Measurements from ENCODE around the gene HSFX2.
"Not testable (repeated sequence)": the region's sequence is repeated elsewhere in the genome, so short reads cannot be mapped to it uniquely, and the experiment has no call there.

HSFX2 gene, protein sequence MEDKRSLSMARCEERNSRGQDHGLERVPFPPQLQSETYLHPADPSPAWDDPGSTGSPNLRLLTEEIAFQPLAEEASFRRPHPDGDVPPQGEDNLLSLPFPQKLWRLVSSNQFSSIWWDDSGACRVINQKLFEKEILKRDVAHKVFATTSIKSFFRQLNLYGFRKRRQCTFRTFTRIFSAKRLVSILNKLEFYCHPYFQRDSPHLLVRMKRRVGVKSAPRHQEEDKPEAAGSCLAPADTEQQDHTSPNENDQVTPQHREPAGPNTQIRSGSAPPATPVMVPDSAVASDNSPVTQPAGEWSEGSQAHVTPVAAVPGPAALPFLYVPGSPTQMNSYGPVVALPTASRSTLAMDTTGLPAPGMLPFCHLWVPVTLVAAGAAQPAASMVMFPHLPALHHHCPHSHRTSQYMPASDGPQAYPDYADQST

DNA sequence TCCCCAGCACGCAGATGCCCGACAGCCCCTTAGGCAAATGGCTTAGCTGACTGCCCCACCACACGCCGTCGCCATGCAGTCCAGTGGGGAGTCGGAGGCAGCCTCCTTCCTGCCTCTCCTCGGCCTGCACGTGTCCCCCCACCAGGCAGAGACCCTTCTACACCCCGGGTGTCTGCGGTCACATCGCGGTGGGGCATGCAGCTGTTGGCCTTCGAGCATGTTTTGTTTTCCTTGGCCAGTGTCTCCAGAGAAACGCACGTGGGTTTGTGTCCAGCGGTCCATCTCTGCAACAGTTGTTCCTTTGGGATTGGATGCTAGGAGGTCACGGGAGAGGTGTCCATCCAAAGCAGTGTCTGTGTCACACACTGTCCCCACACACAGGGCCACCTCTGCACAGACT is at the start of gene HSFX2:
HSFX2 (minus strand) TSS at position 101 of the 400 bp plus-strand sequence. CDS start 614 bp downstream, outside the sequence.
- not testable (repeated sequence) for H4K20me1 ChIP-seq (ENCODE audit: insufficient read depth, low read length); H3K9me3 ChIP-seq (ENCODE audit: insufficient read depth, low read length, severe bottlenecking); DNase-seq; H3K27ac ChIP-seq (ENCODE audit: low read length); H3K4me1 ChIP-seq (ENCODE audit: insufficient read depth, low read length); ATAC-seq (ENCODE audit: insufficient read depth, low read depth); H3K79me2 ChIP-seq (ENCODE audit: insufficient read depth, low read length); H3K9ac ChIP-seq (ENCODE audit: low read depth, low read length); H3K27me3 ChIP-seq (ENCODE audit: insufficient read depth, low read length, poor library complexity); H3K36me3 ChIP-seq (ENCODE audit: insufficient read depth, low read length); H2AFZ ChIP-seq (ENCODE audit: low read depth, low read length); H3K4me3 ChIP-seq (ENCODE audit: low read depth in 1 of 2, low read length in 2 of 2); H3K4me2 ChIP-seq (ENCODE audit: insufficient read depth, low read length)

DNA sequence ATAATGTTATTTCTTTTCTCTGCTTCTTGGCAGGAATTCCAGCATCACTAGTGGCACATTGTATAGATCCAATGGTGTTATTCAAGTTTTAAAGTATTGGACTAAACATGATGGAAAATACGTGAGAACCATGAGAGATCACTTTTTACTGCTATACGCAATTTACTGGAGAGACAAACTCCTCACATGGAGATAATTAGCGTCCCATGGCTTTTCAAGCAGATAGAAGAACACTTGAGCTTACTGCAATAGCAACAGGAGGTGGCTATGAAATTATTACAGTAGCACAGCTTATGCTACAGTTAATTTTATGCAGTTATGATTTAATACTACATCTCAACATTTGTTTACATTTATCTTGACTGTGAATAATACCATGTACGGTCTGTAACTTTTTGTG is 48.4 kb upstream of the HSFX2 start:
- H3K4me1 ChIP-seq (ENCODE audit: insufficient read depth, low read length), result no peaks in the 10 kb centered on the region
- DNase-seq, result no peak
- H3K36me3 ChIP-seq (ENCODE audit: insufficient read depth, low read length), result no peaks in the 10 kb centered on the region
- H3K27ac ChIP-seq (ENCODE audit: low read length), result no peak overlapping the region
- ATAC-seq (ENCODE audit: insufficient read depth, low read depth), result no peak
- no peaks in the 10 kb centered on the region for H3K79me2 ChIP-seq (ENCODE audit: insufficient read depth, low read length)
- no peak overlapping the region for H3K4me2 ChIP-seq (ENCODE audit: insufficient read depth, low read length)
- no peak overlapping the region for H3K9ac ChIP-seq (ENCODE audit: low read depth, low read length)
- TF ChIP-seq, protein P1, sequence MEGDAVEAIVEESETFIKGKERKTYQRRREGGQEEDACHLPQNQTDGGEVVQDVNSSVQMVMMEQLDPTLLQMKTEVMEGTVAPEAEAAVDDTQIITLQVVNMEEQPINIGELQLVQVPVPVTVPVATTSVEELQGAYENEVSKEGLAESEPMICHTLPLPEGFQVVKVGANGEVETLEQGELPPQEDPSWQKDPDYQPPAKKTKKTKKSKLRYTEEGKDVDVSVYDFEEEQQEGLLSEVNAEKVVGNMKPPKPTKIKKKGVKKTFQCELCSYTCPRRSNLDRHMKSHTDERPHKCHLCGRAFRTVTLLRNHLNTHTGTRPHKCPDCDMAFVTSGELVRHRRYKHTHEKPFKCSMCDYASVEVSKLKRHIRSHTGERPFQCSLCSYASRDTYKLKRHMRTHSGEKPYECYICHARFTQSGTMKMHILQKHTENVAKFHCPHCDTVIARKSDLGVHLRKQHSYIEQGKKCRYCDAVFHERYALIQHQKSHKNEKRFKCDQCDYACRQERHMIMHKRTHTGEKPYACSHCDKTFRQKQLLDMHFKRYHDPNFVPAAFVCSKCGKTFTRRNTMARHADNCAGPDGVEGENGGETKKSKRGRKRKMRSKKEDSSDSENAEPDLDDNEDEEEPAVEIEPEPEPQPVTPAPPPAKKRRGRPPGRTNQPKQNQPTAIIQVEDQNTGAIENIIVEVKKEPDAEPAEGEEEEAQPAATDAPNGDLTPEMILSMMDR (IDR thresholded peaks at IDR 0.05; ENCODE audit: borderline replicate concordance, extremely low read depth, low read length, poor library complexity, severe bottlenecking), result no peak
- TF ChIP-seq EZH2 (IDR thresholded peaks at IDR 0.05; ENCODE audit: borderline replicate concordance, low read depth, low read length, severe bottlenecking), result no peak
- H3K4me3 ChIP-seq (ENCODE audit: low read depth in 1 of 2, low read length in 2 of 2), result no peak overlapping the region
- H4K20me1 ChIP-seq (ENCODE audit: insufficient read depth, low read length), result no peaks in the 10 kb centered on the region
- no peaks in the 10 kb centered on the region for H3K9me3 ChIP-seq (ENCODE audit: insufficient read depth, low read length, severe bottlenecking)
- H2AFZ ChIP-seq (ENCODE audit: low read depth, low read length), result no peak overlapping the region
- no peaks in the 10 kb centered on the region for H3K27me3 ChIP-seq (ENCODE audit: insufficient read depth, low read length, poor library complexity)

DNA sequence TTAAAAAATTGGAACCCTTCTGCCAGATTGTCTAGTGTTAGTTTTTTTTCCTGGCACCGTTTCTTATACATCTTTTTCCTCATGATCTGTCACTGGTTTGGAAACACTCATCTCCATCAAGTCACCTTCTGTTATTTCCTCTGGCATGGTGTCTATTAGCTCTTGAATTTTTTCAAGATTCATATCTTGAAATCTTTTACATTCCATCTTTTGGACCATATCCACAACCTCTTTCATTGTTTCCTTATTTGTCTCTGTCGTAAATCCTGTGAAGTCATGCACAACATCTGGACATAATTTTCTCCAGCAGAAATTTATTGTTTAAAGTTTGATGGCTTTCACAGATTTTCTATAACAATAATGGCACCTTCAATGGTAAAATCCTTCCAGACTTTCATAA is 46.7 kb upstream of the HSFX2 start:
- H3K79me2 ChIP-seq (ENCODE audit: insufficient read depth, low read length), result no peaks in the 10 kb centered on the region
- no peaks in the 10 kb centered on the region for H3K36me3 ChIP-seq (ENCODE audit: insufficient read depth, low read length)
- H3K4me3 ChIP-seq (ENCODE audit: low read depth in 1 of 2, low read length in 2 of 2), result no peak overlapping the region
- H3K9ac ChIP-seq (ENCODE audit: low read depth, low read length), result no peak overlapping the region
- H3K4me2 ChIP-seq (ENCODE audit: insufficient read depth, low read length), result no peak overlapping the region
- no peaks in the 10 kb centered on the region for H3K4me1 ChIP-seq (ENCODE audit: insufficient read depth, low read length)
- H4K20me1 ChIP-seq (ENCODE audit: insufficient read depth, low read length), result no peaks in the 10 kb centered on the region
- H3K9me3 ChIP-seq (ENCODE audit: insufficient read depth, low read length, severe bottlenecking), result no peaks in the 10 kb centered on the region
- no peak overlapping the region for H2AFZ ChIP-seq (ENCODE audit: low read depth, low read length)
- no peaks in the 10 kb centered on the region for H3K27me3 ChIP-seq (ENCODE audit: insufficient read depth, low read length, poor library complexity)
- DNase-seq (no peak), ATAC-seq (ENCODE audit: insufficient read depth, low read depth) (no peak)
- H3K27ac ChIP-seq (ENCODE audit: low read length), result no peak overlapping the region
- TF ChIP-seq, protein P1 (IDR thresholded peaks at IDR 0.05; ENCODE audit: borderline replicate concordance, extremely low read depth, low read length, poor library complexity, severe bottlenecking), result no peak

DNA sequence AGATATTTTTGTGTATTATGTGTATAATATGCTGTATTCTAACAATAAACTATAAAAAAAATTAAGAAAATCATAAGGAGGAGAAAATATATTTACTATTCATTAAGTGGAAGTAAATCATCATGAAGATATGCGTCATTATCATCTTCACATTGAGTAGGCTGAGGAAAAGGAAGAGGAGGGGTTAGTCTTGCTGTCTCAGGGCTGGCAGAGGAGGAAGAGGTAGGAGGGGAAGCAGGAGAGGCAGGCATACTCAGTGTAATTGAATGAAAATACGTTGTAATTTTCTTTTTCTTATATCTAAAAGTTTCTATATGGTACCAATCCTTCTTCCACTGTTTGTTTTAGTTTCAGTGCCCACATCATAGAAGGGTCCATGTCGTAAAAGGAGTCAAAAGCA is 46.3 kb upstream of the HSFX2 start:
- Histone ChIP-seq H2AFZ (ENCODE audit: low read depth, low read length) (no peak overlapping the region), H3K9me3 (ENCODE audit: insufficient read depth, low read length, severe bottlenecking) (no peaks in the 10 kb centered on the region), H3K4me2 (ENCODE audit: insufficient read depth, low read length) (no peak overlapping the region), H3K79me2 (ENCODE audit: insufficient read depth, low read length) (no peaks in the 10 kb centered on the region), H3K27ac (ENCODE audit: low read length) (no peak overlapping the region), H3K36me3 (ENCODE audit: insufficient read depth, low read length) (no peaks in the 10 kb centered on the region), H3K9ac (ENCODE audit: low read depth, low read length) (no peak overlapping the region), H4K20me1 (ENCODE audit: insufficient read depth, low read length) (no peaks in the 10 kb centered on the region), H3K4me3 (ENCODE audit: low read depth in 1 of 2, low read length in 2 of 2) (no peak overlapping the region), H3K4me1 (ENCODE audit: insufficient read depth, low read length) (no peaks in the 10 kb centered on the region), H3K27me3 (ENCODE audit: insufficient read depth, low read length, poor library complexity) (no peaks in the 10 kb centered on the region)
- no peak for DNase-seq
- ATAC-seq (ENCODE audit: insufficient read depth, low read depth), result no peak
- TF ChIP-seq, protein P1 (IDR thresholded peaks at IDR 0.05; ENCODE audit: borderline replicate concordance, extremely low read depth, low read length, poor library complexity, severe bottlenecking), result no peak
- TF ChIP-seq EZH2 (IDR thresholded peaks at IDR 0.05; ENCODE audit: borderline replicate concordance, low read depth, low read length, severe bottlenecking), result no peak
